GM21360 (cell line): ENCODE results near the gene MPC2.
"Not testable (repeated sequence)": the region's sequence is repeated elsewhere in the genome, so short reads cannot be mapped to it uniquely, and the experiment has no call there.

ENCODE experiments used
- ATAC-seq: cut with Tn5 transposase; IDR thresholded peaks from one replicate; pipeline ENCODE4 v1.9.1; 2021; ENCODE audit warnings: mild to moderate bottlenecking, moderate library complexity; ENCODE audit not compliant: unreplicated experiment

Gene MPC2

GRCh38 chr1:167909691-167910180 is 27.1 kb downstream of the MPC2 start:
- ATAC-seq = no peak

- no peak for ATAC-seq
These were observed 31.2 kb downstream of the MPC2 start for GRCh38 chr1:167905671-167906070.

- no peak for ATAC-seq
These were observed 31.7 kb downstream of the MPC2 start for GRCh38 chr1:167905182-167905581.

GRCh38 chr1:167904652-167905130 is 32.2 kb downstream of the MPC2 start:
- no peak for ATAC-seq

GRCh38 chr1:167900907-167901306 is 36.0 kb downstream of the MPC2 start:
- no peak for ATAC-seq

GRCh38 chr1:167899253-167899681 is 37.6 kb downstream of the MPC2 start:
- peak; percentile 90 for ATAC-seq

GRCh38 chr1:167898578-167899222 is 38.2 kb downstream of the MPC2 start:
- no peak for ATAC-seq

GRCh38 chr1:167893798-167894197 is 43.1 kb downstream of the MPC2 start:
- ATAC-seq = no peak

- ATAC-seq = no peak
These were observed 46.5 kb downstream of the MPC2 start for GRCh38 chr1:167890400-167890799.

GRCh38 chr1:167887187-167887586 is 49.7 kb downstream of the MPC2 start:
- ATAC-seq = not testable (repeated sequence)

GRCh38 chr1:167882376-167882775 is 54.5 kb downstream of the MPC2 start:
- no peak for ATAC-seq

GRCh38 chr1:167881786-167882185 is 55.1 kb downstream of the MPC2 start:
- no peak for ATAC-seq

- no peak for ATAC-seq
These were observed 55.8 kb downstream of the MPC2 start for GRCh38 chr1:167881069-167881468.

- ATAC-seq = no peak
These were observed 56.3 kb downstream of the MPC2 start for GRCh38 chr1:167880580-167881021.

- ATAC-seq = no peak
These were observed 57.4 kb downstream of the MPC2 start for GRCh38 chr1:167879508-167879907.

GRCh38 chr1:167878372-167879160 is 58.3 kb downstream of the MPC2 start:
- ATAC-seq = no peak

GRCh38 chr1:167876597-167877175 is 60.2 kb downstream of the MPC2 start:
- no peak for ATAC-seq

- no peak for ATAC-seq
These were observed 65.5 kb downstream of the MPC2 start for GRCh38 chr1:167871331-167871730.

GRCh38 chr1:167869157-167870001 is 67.5 kb downstream of the MPC2 start:
- not testable (repeated sequence) for ATAC-seq

- not testable (repeated sequence) for ATAC-seq
These were observed 70.0 kb downstream of the MPC2 start for GRCh38 chr1:167866739-167867414.
